Measurements from ENCODE around the gene KCNK15.
"Not testable (repeated sequence)": the region's sequence is repeated elsewhere in the genome, so short reads cannot be mapped to it uniquely, and the experiment has no call there.

The KCNK15 gene

GRCh38 chr20:44745598-44746366 lies at the start of gene KCNK15:
TSS of gene KCNK15 (plus strand) at chr20:44745865. CDS start at chr20:44745911, 46 bp downstream.
- peak; percentile 42 for DNase-seq

DNA sequence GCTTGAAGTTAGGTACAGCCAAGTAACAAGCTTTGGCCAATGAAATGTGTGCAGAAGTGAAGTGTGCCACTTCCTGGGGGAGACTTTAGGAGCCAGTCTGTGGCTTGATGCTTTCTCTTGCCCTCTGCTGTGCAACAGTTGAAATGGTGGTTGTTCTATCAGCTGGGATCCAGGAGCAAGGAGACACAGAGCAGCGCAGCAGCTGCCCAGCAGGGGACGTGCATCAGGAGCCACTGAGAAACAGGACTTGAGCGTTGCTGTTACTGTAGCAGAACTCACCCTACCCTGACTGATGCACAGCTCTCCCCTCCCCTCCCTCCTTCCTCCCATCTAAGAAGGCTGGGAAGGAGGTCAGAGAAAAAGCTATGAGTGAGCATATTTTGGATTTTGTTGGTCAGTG lies 49.4 kb upstream of the KCNK15 start:
- DNase-seq: no peak

DNA sequence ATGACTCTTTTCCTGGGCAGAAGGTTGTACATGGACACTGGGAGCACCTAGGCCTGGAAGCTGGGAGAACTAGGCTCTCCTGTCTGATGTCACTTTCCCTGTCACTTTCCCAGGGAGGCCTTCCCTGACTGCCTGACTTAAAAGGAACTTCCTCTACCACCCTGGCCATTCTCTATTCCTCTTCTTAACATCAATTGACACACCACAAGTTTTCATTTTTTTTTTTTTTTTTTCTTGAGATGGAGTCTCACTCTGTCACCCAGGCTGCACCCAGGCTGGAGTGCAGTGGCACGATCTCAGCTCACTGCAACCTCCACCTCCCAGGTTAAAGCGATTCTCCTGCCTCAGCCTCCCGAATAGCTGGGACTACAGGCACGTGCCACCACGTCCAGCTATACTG lies 48.6 kb upstream of the KCNK15 start:
- not testable (repeated sequence) for DNase-seq

GRCh38 chr20:44698351-44698750 lies 47.3 kb upstream of the KCNK15 start:
- DNase-seq: no peak

DNA sequence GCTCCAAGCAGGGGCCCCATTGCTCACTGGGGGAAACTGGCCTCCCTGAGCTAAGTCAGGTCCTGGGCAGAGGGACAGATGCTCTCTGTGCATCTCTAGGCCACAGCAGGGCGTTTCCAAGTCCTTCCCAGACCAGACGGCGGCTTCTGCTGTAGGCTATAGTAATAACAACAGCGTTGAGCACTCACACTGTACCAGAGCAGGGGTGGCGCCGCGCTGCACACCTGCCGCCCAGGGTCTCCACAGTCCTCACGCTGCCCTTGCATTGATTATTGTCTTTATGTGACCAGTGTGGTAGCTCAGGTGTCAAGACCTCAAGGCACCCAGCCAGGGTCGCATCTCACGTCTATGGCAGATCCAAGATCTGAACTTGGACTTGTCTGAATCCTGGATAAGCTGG lies 45.4 kb upstream of the KCNK15 start:
- no peak for DNase-seq

DNA sequence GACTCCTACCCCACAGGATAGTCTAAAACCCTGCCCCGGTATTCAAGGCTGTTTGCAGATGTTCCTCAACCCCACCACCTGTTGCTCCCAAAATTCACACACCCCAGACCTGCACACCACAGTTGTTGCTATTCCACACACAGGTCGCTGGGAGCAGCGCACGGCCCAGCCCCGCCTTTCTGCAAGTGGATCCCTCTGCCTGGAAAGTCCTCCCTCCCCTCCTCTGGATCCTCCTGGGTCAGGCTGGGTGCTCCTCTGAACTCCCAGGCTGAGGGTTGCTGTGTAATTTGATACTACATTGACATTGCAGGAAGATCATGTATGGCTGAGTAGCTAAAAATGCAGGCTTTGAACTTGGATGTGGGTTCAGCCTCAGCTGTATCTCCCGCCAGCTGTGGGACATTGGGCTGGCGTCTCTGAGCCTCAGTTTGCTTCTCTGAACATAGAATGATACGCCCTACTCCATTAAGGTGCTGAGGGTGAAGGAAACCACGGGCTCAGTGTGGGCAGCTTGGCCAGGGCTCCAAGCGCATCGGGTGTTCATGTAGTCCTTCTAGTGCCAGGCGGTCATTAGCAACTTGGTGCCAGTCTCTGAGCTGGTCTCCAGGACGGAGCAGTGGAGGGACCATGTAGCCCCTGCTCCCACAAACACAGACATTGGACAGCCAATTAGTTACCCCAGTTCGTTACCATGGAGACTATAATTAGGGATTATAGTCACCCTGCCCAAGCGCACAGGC lies 44.4 kb upstream of the KCNK15 start:
- DNase-seq: no peak

DNA sequence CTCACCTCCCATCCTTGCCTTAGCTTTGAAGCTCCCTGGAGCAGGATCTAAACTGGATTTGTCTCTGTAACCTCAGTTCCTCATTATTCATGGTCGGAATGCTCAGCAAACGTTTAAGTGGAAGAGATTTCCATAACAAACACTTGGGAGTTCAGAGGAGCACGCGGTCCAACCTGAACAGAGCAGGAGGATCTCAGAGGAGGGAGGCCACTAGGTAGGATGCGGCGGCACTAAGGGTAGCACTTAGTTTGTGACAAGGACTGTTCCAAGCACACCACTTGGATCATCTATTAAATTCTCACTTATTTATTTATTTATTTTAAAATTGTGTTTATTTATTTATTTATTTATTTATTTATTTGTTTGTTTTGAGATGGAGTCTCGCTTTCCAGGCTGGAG lies 43.8 kb upstream of the KCNK15 start:
- DNase-seq: no peak

DNA sequence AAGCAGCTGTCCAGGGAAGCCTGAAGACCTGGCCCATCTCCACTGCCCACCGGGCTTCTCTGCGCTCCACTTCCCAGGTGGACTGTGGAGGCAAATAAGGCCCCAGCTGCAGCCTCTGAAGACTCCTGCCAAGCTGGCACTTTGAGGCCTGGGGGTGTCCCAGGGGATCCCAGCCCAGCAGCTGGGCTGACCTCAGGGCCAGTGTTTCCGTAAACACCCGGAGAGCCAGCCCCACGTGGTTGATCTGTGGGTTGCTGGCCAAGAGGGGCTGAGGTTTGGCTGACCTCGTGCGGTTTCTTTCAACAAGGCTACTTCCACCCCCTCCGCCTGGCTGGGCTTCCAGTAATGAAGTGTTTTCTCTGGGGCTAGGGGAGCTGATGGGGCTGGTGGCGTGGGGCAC lies 42.9 kb upstream of the KCNK15 start:
- no peak for DNase-seq

DNA sequence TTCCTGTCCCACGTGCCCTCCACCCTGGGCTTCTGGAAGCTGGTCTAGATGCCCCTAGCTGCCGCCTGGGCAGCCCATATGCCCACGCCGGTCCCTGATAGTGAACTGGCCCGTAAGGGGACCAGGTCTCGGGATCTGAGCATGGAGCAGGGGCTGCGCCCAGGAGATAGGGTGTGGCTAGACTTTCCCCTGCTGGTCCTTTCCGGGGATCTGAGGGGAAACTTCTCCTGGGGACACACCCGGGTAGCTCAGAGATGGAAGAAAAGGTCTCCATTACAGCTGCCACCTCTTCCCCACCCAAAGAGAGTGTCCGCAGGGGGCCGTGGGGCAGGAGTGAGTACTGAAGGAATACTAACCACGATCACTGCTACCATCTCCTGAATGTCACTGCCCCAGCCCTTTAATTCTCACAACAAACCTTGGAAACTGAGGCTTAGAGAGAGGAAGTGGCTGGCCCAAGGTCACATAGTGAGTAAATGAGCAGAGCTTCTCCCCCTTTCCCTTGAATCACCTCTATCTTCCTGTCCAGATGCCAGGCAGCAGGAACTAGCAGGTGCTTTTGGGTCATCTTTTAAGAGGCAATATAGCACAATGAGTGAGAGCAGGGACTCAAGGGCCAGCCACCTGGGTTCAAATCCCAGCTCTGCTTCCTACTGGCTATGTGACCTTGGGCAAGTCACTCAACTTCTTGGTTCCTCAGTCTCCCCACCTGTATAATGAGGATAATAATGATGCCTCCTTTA lies 42.3 kb upstream of the KCNK15 start:
- DNase-seq: no peak

GRCh38 chr20:44703956-44704488 lies 41.6 kb upstream of the KCNK15 start:
- DNase-seq: no peak

DNA sequence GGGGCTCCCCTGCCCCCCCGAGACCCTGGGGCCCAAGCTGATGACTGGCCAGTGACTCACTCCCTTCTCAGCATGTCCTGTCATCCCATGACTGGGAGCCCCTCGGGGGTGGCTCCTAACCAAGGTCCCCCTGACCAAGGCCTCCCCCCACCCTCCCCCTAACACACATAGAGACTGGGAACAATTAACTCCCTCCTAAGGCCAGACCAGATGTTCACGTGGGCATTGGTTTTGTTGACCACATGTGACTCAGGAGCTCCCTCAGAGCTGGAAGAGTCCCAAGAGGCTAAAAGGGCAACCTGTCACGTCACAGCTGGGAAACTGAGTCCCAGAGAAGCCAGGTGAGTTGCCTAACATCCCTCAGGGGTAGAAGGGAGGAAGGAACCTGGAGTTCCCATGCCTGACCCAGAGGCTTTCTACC lies 41.1 kb upstream of the KCNK15 start:
- DNase-seq: no peak

GRCh38 chr20:44705364-44706094 lies 40.1 kb upstream of the KCNK15 start:
- DNase-seq: no peak

- DNase-seq: no peak
These were observed 39.2 kb upstream of the KCNK15 start for GRCh38 chr20:44706301-44707017.

GRCh38 chr20:44707018-44707579 lies 38.6 kb upstream of the KCNK15 start:
- no peak for DNase-seq

DNA sequence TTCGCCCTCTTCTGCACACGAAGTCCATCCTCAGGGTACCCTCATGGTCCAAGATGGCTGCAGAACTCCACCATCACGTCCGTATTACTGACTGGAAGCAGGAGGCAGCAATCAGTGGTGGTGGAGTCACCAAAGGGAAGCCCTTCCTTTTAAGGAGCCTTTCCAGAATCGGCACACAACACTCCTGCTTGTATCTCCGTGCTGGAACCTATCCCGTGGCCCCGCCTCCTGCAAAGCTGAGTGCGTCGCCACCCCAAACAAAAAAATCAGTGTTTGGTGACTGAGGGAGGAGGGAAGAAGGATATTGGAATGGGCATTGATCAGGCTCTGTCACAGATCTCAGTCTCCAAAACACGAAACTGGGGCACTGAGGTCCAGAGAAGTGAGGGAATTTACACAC lies 36.3 kb upstream of the KCNK15 start:
- DNase-seq: no peak

DNA sequence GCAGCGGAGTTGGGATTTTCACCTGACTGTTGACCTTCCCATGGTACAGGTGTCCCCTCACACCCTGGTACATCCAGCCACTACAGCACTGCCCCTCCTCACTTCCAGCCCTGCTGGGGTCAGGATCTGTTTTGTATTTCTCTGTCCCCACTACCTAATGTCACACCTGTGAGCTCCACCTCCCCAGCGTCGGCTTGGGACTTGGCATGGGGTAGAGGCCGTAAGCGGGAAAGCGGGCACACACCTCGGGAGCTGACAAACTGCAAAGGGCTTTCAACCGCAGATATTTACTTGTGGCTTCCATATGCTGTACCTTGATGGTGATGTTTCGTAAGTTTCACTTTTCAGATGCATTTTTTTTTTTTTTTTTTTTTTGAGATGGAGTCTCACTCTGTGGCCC lies 35.9 kb upstream of the KCNK15 start:
- DNase-seq: no peak

- DNase-seq: no peak
These were observed 34.4 kb upstream of the KCNK15 start for GRCh38 chr20:44711237-44711636.

DNA sequence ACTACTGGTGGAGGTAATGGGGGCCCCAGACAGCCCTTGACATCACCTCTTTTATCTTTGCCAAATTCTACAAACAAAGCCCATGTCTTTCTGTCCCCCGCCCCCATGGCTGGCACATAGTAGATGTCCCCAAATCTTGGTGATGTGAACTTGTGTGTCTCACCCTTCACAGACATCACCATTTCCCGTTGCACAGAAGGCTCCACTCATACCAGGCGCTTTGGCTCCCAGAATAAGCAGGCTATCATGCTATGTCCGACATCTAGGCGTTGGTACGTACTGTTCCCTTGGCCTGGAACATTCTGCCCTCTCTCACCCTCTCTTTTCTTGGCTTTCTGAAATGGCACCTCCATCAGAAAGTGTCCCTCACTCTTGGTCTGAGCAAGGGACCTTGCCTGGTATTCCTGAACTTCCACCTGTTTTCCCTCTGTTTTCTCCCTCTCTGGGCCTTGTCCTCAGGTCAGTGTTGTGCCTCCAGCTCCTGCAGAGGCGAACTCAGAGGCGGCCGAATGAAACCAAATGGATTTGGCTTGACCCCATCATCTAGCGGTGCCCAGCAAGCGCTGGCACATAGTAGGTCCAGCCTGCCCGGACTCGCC lies 31.5 kb upstream of the KCNK15 start:
- DNase-seq: no peak

GRCh38 chr20:44714701-44715498 lies 30.8 kb upstream of the KCNK15 start, which contains the start of gene CCN5:
TSS of gene CCN5 (plus strand) at chr20:44715369. CDS start at chr20:44715391, 22 bp downstream.
- no peak for DNase-seq
